Islet precursor cell (in vitro differentiated cells): ENCODE measurements around the gene TSC22D1.
"Not testable (repeated sequence)": the region's sequence is repeated elsewhere in the genome, so short reads cannot be mapped to it uniquely, and the experiment has no call there.

ENCODE experiments used
- DNase-seq: peaks from one replicate; pipeline ENCODE4 v3.0.0-alpha.2; 2018

TSC22D1 gene

GRCh38 chr13:44566601-44567000, 9.5 kb downstream of the TSC22D1 start:
- no peak for DNase-seq

- no peak for DNase-seq
These were observed 10.2 kb downstream of the TSC22D1 start for GRCh38 chr13:44565881-44566280.

GRCh38 chr13:44564936-44565335, 11.2 kb downstream of the TSC22D1 start:
- DNase-seq, result no peak

GRCh38 chr13:44562853-44563252, 13.3 kb downstream of the TSC22D1 start:
- not testable (repeated sequence) for DNase-seq

- no peak for DNase-seq
These were observed 14.8 kb downstream of the TSC22D1 start for GRCh38 chr13:44561351-44561750.

GRCh38 chr13:44557986-44558385, 18.1 kb downstream of the TSC22D1 start:
- no peak for DNase-seq

GRCh38 chr13:44555207-44555606, 20.9 kb downstream of the TSC22D1 start:
- peak; percentile 54 for DNase-seq

GRCh38 chr13:44549476-44549875, 26.7 kb downstream of the TSC22D1 start:
- DNase-seq, result peak; percentile 60

- no peak for DNase-seq
These were observed 30.0 kb downstream of the TSC22D1 start for GRCh38 chr13:44546164-44546563.

- no peak for DNase-seq
These were observed 32.8 kb downstream of the TSC22D1 start for GRCh38 chr13:44543369-44543768.

GRCh38 chr13:44542361-44542760, 33.8 kb downstream of the TSC22D1 start:
- DNase-seq, result no peak

GRCh38 chr13:44541601-44542000, 34.5 kb downstream of the TSC22D1 start:
- DNase-seq, result no peak

GRCh38 chr13:44540761-44541434, 35.2 kb downstream of the TSC22D1 start:
- no peak for DNase-seq

GRCh38 chr13:44537248-44537647, 38.9 kb downstream of the TSC22D1 start:
- no peak for DNase-seq

- DNase-seq, result peak; percentile 69
These were observed 52.7 kb downstream of the TSC22D1 start for GRCh38 chr13:44523146-44524015.

GRCh38 chr13:44519642-44520041, 56.5 kb downstream of the TSC22D1 start:
- no peak for DNase-seq

- DNase-seq, result no peak
These were observed 59.4 kb downstream of the TSC22D1 start for GRCh38 chr13:44516771-44517170.

GRCh38 chr13:44514278-44514677, 61.9 kb downstream of the TSC22D1 start:
- DNase-seq, result no peak

- not testable (repeated sequence) for DNase-seq
These were observed 66.3 kb downstream of the TSC22D1 start for GRCh38 chr13:44509853-44510252.

GRCh38 chr13:44508562-44509077, 67.5 kb downstream of the TSC22D1 start:
- DNase-seq, result no peak

GRCh38 chr13:44507639-44508038, 68.5 kb downstream of the TSC22D1 start:
- DNase-seq, result no peak

- DNase-seq, result no peak
These were observed 69.4 kb downstream of the TSC22D1 start for GRCh38 chr13:44506719-44507118.

GRCh38 chr13:44506251-44506650, 69.9 kb downstream of the TSC22D1 start:
- no peak for DNase-seq

GRCh38 chr13:44504116-44504515, 72.0 kb downstream of the TSC22D1 start:
- DNase-seq, result no peak
